Stimulated activated CD8-positive, alpha-beta memory T cell treated with anti-CD3 and anti-CD28 coated beads, Interleukin-15, amount 100 ng/mL, for 4 hours (primary cell): ENCODE measurements around the gene SIDT2.
A peak's percentile ranks its signal among the peaks of the same experiment; 100 is the strongest.

Experiments
- DNase-seq, 2 donors: peaks; one replicate each; pipeline ENCODE4 v3.0.0-alpha.2; 2020; ENCODE audit warnings: low read depth in 2 of 2

SIDT2 gene

DNA sequence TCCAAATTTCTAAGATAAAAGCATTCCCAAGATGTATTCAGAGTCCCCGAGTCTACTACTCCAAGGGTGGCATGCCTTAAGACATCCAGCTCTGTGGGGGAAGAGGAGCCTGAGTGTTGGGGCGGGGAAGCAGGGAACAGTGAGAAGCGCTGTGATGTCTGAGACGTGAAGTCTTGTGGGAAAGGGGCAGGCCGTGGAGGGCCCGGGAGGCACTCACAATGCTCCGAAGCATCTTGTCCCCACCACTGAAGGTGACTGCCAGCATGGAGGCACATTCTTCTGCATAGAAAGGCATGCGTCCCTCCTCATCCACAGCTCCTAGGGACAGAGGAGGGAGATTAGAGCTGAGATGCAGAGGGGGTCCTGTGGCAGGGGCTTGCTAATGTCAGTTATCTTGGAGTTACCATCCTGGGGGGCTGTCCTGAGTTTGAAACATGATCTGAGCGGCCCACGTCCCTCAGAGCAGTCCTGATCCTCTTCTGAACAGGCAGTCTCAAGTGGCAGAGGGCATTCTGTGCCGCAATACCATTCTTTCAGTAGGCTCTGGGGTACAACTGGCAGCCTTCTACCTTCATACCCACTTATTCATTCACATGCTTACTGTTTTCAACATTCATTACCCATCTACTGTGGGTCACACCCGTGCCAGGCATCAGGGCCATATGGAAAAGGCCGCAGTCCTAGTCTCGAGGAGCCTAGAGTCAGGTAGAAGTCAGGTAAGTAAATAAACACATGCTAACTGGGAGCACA is 44.6 kb downstream of the SIDT2 start:
- DNase-seq = no peak

- no peak for DNase-seq
These were observed 45.5 kb downstream of the SIDT2 start for GRCh38 chr11:117223741-117224689.

GRCh38 chr11:117225553-117226170 is 47.1 kb downstream of the SIDT2 start:
- no peak for DNase-seq

- no peak for DNase-seq
These were observed 48.1 kb downstream of the SIDT2 start for GRCh38 chr11:117226388-117227385.

GRCh38 chr11:117228091-117228490 is 49.5 kb downstream of the SIDT2 start:
- no peak for DNase-seq

DNA sequence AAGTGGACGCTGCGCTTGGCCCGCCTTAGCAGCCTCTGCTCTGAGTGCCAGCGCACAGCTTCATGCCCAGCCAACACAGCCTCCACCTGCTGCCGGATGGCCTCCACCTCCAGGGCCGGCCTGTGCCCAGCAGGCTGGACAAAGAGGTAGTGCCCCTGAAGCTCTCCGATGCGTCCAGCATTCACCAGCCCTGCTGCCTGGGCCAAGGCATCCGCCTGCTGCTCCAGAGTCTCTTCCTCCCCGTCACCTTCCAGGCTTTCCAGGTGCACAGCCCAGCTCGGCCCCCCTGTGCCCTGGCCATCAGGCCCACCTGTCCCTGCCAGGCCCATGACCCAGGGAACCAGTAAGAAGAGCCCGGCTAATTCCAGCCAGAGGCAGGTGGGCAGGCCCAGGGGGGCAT is 50.9 kb downstream of the SIDT2 start:
- DNase-seq = no peak

DNA sequence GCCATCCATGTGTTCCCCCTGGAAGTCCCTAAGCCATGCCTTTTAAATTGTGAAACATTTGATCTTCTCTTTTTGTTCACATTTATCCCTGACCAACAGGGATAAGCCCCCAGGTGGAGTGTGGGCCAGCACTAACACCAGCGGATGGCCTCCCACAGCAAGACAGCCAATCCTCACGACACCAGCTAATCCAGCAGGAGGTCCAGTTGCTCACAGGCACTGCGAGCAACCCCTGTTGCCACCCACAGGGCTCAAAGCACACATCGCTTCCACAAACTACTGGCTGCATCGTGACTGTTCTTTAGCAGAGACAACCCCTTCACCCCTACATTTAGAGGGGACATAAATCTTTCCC is 51.4 kb downstream of the SIDT2 start:
- DNase-seq = no peak

DNA sequence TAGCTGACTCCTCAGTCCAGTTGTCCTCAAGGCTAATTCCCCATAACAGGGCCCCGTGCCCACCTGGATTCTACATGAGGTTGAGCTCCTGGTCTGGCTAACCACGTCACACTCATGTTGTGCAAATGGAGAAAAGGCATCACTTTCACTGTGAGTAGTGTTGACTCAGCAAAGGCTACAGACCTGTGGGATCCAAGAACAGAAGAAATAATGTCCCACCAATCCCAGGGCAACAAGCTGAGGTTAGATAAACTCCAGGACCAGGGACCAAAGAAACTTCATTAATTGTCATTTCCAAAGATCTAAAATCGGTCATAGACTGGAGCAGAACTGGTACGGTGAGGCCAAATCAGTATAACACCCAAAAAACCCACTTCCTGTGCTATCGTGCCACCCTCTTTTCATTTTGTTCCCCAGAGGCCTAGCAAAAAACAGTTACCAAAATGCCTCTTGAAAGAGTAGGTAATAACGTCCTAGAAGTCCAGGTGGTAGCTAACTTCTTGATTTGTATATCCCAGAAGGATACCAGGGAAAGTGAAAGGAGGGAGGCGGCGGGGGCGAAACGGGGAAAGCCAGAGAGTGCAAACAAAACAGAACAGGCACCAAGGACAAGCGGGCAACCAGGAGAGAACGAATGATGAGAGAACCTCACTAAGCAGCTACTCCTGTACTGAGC is 51.9 kb downstream of the SIDT2 start:
- peak in 1 of 2 donors; percentile 41 for DNase-seq

DNA sequence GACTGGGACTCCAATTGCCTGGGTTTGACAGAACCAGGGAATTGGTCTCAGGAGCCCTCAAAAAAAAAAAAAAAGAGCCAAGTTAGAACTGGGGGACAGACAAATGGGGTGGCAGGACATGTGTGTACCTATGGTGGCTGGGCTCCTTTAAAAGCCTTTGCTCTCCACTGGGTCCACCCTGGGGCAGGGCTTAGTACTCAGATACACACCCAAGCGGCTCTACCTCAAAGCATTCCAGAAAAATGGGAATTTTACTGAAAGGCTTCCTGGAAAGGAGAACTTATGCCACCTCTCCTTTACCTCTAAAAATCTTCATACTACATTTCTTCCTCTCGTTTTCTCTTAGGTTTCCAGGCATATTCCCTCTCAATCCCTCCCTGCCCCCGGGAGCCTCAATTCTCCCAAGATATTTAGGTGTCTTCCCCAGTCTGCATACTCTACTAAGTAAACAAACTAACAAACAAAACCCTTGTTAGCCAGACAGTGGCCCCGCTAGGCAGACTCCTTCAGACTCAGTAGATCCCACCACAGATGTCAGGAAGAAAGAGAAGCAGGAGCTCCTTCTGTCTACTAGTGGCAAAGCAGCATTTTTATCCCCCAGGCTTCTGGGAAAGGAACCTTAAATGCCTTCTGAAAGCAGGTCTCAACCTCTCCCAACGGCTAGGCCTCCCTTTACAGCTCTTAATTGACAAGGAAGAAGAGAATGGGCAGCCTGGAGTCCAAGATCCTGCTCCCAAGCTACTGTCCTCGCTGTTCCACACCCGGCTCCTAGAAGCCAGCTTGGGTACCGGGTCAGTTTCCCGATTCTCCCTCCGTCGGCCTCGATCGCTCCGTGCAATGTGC is 52.7 kb downstream of the SIDT2 start:
- no peak for DNase-seq

DNA sequence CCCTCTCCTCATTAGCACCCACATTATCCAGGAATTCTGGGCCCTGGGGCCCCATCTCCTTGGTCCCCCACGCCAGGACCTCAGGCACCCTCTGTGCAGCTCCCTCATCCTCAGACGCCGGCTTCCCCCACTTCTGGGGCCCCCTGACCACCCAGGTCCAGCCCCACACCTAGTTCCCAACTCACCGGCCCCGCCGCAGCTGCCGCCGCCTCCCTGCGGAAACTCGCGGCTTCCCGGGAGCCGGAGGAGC is 53.2 kb downstream of the SIDT2 start, which contains the start of gene PCSK7:
TSS of gene PCSK7 (minus strand) at position 232 of the 250 bp plus-strand sequence. CDS start 2,229 bp downstream, outside the sequence.
- no peak for DNase-seq

GRCh38 chr11:117232092-117232878 is 53.7 kb downstream of the SIDT2 start, which contains the start of gene RNF214:
Gene RNF214, plus strand, starts transcription at chr11:117232671. Its CDS starts 1,602 bp downstream, at chr11:117234273.
- DNase-seq = peak; percentile 39 to 64

- no peak for DNase-seq
These were observed 54.4 kb downstream of the SIDT2 start for GRCh38 chr11:117232911-117233409.

DNA sequence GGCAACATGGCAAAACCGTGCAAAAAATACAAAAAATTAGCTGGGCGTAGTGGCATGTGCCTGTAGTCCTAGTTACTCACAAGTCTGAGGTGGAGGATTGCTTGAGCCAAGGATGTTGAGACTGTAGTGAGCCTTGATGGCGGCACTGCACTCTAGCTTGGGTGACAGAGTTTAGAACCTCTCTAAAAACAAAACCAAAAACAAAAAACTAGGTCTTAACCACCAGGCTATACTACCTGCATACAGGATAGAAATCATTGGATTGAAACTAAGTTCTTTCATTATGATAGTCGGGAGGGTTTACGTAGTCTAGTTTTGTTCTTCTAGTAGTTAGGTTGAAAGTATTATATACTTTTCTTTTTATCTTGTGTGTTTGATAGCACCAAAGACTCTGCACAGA is 59.7 kb downstream of the SIDT2 start:
- DNase-seq = no peak

GRCh38 chr11:117239295-117239694 is 60.8 kb downstream of the SIDT2 start:
- no peak for DNase-seq
